22Rv1 (cell line): Measurements from ENCODE around the gene BTBD8.

ENCODE experiments used
- ZFX ChIP-seq: fragments of 450-650 bp; IDR thresholded peaks from 2 replicates; pipeline ENCODE4 v1.6.1; 2017; ENCODE audit warnings: antibody characterized with exemption, borderline replicate concordance
- TF ChIP-seq, protein P1 (sequence below): fragments of 450-650 bp; IDR thresholded peaks from 2 replicates; pipeline ENCODE4 v1.5.1; 2017; ENCODE audit warnings: mild to moderate bottlenecking

DNA sequence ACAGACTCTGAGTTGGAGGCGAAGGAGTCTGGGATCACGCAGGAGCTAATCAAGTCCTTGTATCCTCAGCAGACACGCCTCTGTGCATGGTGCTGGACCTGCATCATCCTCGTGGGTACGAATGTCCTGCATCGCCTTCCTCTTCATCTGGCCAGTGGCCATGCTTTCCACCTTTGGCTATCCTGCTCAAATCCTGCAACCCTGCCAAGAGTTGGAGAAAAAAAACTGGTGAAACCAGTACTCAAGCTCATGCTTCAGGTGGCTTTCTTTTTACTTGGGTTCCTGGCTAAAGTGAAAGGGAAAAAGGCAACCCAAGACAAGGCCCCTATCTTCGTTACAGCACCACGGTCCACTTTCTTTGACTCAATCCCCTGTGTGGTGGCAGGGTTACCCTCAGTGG is 13.8 kb upstream of the BTBD8 start:
- TF ChIP-seq, protein P1, sequence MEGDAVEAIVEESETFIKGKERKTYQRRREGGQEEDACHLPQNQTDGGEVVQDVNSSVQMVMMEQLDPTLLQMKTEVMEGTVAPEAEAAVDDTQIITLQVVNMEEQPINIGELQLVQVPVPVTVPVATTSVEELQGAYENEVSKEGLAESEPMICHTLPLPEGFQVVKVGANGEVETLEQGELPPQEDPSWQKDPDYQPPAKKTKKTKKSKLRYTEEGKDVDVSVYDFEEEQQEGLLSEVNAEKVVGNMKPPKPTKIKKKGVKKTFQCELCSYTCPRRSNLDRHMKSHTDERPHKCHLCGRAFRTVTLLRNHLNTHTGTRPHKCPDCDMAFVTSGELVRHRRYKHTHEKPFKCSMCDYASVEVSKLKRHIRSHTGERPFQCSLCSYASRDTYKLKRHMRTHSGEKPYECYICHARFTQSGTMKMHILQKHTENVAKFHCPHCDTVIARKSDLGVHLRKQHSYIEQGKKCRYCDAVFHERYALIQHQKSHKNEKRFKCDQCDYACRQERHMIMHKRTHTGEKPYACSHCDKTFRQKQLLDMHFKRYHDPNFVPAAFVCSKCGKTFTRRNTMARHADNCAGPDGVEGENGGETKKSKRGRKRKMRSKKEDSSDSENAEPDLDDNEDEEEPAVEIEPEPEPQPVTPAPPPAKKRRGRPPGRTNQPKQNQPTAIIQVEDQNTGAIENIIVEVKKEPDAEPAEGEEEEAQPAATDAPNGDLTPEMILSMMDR, result no peak
- TF ChIP-seq ZFX, result no peak
